ENCODE results near the gene GRK5.

GRK5 gene

GRCh38 chr10:119190353-119190752 lies 17.0 kb upstream of the GRK5 start:
- no peak overlapping the region for H3K4me3 ChIP-seq
- H3K9me3 ChIP-seq: no peaks in the 10 kb centered on the region
- no peaks in the 10 kb centered on the region for H3K27me3 ChIP-seq
- H3K4me1 ChIP-seq: no peaks in the 10 kb centered on the region
- H3K36me3 ChIP-seq: no peaks in the 10 kb centered on the region
- intact Hi-C loops (cut with DNase I; ENCODE audit: low total_unique reads): loop anchor here (10.0 kb wide), 1 partner anchor 384 kb away; no protein-coding TSS in a partner anchor
- H3K27ac ChIP-seq: no peak overlapping the region
- TF ChIP-seq CTCF (IDR thresholded peaks at IDR 0.05): no peak
- DNase-seq: no peak

- Histone ChIP-seq H3K4me3 (no peak overlapping the region), H3K27ac (no peak overlapping the region), H3K9me3 (no peaks in the 10 kb centered on the region), H3K36me3 (no peaks in the 10 kb centered on the region), H3K4me1 (no peaks in the 10 kb centered on the region), H3K27me3 (no peaks in the 10 kb centered on the region)
- intact Hi-C loops (cut with DNase I; ENCODE audit: low total_unique reads): loop anchor here (10.0 kb wide), 1 partner anchor 384 kb away; no protein-coding TSS in a partner anchor
- no peak for DNase-seq
- no peak for TF ChIP-seq CTCF (IDR thresholded peaks at IDR 0.05)
These were observed 16.2 kb upstream of the GRK5 start for GRCh38 chr10:119190954-119191785.

- no peaks in the 10 kb centered on the region for H3K36me3 ChIP-seq
- peak in 1 of 2 donors; percentile 23 for DNase-seq
- H3K4me1 ChIP-seq: no peaks in the 10 kb centered on the region
- no peak overlapping the region for H3K27ac ChIP-seq
- TF ChIP-seq CTCF (IDR thresholded peaks at IDR 0.05): no peak
- intact Hi-C loops (cut with DNase I; ENCODE audit: low total_unique reads): loop anchor here (10.0 kb wide), 1 partner anchor 383 kb away; no protein-coding TSS in a partner anchor
- no peaks in the 10 kb centered on the region for H3K9me3 ChIP-seq
- H3K4me3 ChIP-seq: no peak overlapping the region
- H3K27me3 ChIP-seq: no peaks in the 10 kb centered on the region
These were observed 15.5 kb upstream of the GRK5 start for GRCh38 chr10:119191881-119192280.

- Histone ChIP-seq H3K36me3 (no peaks in the 10 kb centered on the region), H3K4me3 (no peak overlapping the region), H3K27me3 (peaks cover 0 to 3% of the 10 kb centered on the region in 2 donors), H3K4me1 (peaks cover 0 to 5% (median 2%) of the 10 kb centered on the region in 4 donors), H3K27ac (no peak overlapping the region), H3K9me3 (no peaks in the 10 kb centered on the region)
- intact Hi-C loops (cut with DNase I; ENCODE audit: low total_unique reads): loop anchor here (10.0 kb wide), 1 partner anchor 377 kb away; no protein-coding TSS in a partner anchor
- DNase-seq: no peak
- TF ChIP-seq CTCF (IDR thresholded peaks at IDR 0.05): no peak
These were observed 9.4 kb upstream of the GRK5 start for GRCh38 chr10:119197921-119198320.

GRCh38 chr10:119198438-119198837 lies 8.9 kb upstream of the GRK5 start:
- intact Hi-C loops (cut with DNase I; ENCODE audit: low total_unique reads): loop anchor here (10.0 kb wide), 1 partner anchor 376 kb away; no protein-coding TSS in a partner anchor

More at GRCh38 chr10:119198438-119198837, 8.9 kb upstream of the GRK5 start:
- Histone ChIP-seq H3K27ac (no peak overlapping the region), H3K9me3 (no peaks in the 10 kb centered on the region), H3K4me3 (no peak overlapping the region), H3K4me1 (peaks cover 0 to 5% (median 2%) of the 10 kb centered on the region in 4 donors), H3K36me3 (no peaks in the 10 kb centered on the region), H3K27me3 (peaks cover 0 to 3% of the 10 kb centered on the region in 2 donors)
- TF ChIP-seq CTCF (IDR thresholded peaks at IDR 0.05): no peak
- peak in 1 of 2 donors; percentile 44 for DNase-seq

Data from tibial artery (tissue), 4 donors.